HG02973 (cell line): ENCODE data around the gene LLGL2.

ENCODE experiments used
- ATAC-seq: cut with Tn5 transposase; IDR thresholded peaks from one replicate; pipeline ENCODE4 v1.9.1; 2021; ENCODE audit warnings: moderate library complexity; ENCODE audit not compliant: unreplicated experiment

The LLGL2 gene

GRCh38 chr17:75549246-75550138 lies 24.0 kb downstream of the LLGL2 start:
- no peak for ATAC-seq

GRCh38 chr17:75550139-75550465 lies 24.6 kb downstream of the LLGL2 start:
- ATAC-seq = no peak

GRCh38 chr17:75551266-75551665 lies 25.8 kb downstream of the LLGL2 start:
- no peak for ATAC-seq

- ATAC-seq = no peak
Observed at GRCh38 chr17:75552425-75553294, 27.2 kb downstream of the LLGL2 start.

- no peak for ATAC-seq
Observed at GRCh38 chr17:75553295-75554110, 28.0 kb downstream of the LLGL2 start.

- ATAC-seq = no peak
Observed at GRCh38 chr17:75555679-75556153, 30.2 kb downstream of the LLGL2 start.

- no peak for ATAC-seq
Observed at GRCh38 chr17:75557075-75557851, 31.8 kb downstream of the LLGL2 start.

- no peak for ATAC-seq
Observed at GRCh38 chr17:75557852-75558665, 32.6 kb downstream of the LLGL2 start.

GRCh38 chr17:75558666-75559530 lies 33.4 kb downstream of the LLGL2 start:
- ATAC-seq = no peak

- ATAC-seq = no peak
Observed at GRCh38 chr17:75559958-75560533, 34.5 kb downstream of the LLGL2 start.

GRCh38 chr17:75561927-75562603 lies 36.6 kb downstream of the LLGL2 start:
- ATAC-seq = no peak

GRCh38 chr17:75563063-75563758 lies 37.7 kb downstream of the LLGL2 start:
- ATAC-seq = no peak

GRCh38 chr17:75564195-75564594 lies 38.7 kb downstream of the LLGL2 start:
- ATAC-seq = no peak

- no peak for ATAC-seq
Observed at GRCh38 chr17:75565066-75565465, 39.6 kb downstream of the LLGL2 start.

- no peak for ATAC-seq
Observed at GRCh38 chr17:75565618-75566017, 40.1 kb downstream of the LLGL2 start.

- no peak for ATAC-seq
Observed at GRCh38 chr17:75566416-75566815, 40.9 kb downstream of the LLGL2 start.

- no peak for ATAC-seq
Observed at GRCh38 chr17:75566834-75567233, 41.3 kb downstream of the LLGL2 start.
